ENCODE results near the gene EIF4G1.

The EIF4G1 gene

DNA sequence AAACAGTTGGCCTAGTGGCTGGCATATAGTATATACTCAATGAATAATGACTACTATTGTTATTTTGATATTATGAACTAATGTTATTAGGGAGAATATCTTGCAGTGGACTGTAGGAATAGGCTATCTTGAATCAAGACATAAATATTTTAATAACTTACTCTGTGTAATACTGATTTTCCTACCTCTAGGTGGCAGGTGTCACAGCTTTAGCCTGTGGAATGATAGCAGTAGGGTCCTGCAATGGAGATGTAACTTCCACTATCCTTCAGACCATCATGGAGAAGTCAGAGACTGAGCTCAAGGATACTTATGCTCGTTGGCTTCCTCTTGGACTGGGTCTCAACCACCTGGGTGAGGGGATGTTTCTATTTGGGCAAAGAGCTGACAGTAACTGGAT is 8.8 kb upstream of the EIF4G1 start:
- DNase-seq (ENCODE audit: low read depth in 2 of 2) = no peak

DNA sequence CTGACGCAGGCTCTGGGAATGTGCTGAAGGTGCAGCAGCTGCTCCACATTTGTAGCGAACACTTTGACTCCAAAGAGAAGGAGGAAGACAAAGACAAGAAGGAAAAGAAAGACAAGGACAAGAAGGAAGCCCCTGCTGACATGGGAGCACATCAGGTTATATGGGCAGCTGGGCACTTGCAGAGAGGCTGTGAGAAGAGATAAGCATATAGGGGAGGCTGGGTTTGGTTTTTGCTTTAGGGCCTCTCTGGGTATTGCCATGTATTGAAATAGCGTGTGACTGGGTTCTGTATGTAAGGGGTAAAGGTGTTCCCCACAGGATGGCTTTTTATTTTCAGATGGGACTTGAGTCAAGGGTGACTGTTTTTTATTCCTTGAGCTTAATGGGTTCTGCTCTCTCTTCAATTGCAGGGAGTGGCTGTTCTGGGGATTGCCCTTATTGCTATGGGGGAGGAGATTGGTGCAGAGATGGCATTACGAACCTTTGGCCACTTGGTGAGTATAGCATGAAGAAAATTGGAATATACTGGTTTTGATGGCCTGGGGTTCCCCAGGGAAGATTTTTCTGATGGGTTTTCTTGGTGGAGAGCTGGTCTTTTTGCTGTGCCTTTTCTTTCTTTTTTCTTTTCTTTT is 7.9 kb upstream of the EIF4G1 start:
- no peak for DNase-seq (ENCODE audit: low read depth in 2 of 2)

DNA sequence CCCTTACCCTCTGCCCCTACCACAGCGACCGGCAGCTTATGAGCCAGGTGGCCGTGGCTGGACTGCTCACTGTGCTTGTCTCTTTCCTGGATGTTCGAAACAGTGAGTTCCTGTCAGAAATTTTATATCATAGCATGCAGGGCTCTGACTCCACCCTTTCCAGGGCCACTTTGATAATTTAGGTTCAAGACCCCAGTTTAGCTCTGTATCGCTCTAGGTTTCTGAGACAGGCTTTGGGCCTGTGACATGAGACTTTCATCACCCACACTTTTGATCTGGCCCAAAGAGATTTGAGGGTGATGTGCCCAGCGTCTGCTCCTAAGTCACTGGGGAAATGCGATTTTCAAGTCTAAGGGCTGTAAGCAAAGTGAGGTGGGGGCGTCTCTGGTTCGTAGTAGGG is 6.5 kb upstream of the EIF4G1 start:
- no peak for DNase-seq (ENCODE audit: low read depth in 2 of 2)

DNA sequence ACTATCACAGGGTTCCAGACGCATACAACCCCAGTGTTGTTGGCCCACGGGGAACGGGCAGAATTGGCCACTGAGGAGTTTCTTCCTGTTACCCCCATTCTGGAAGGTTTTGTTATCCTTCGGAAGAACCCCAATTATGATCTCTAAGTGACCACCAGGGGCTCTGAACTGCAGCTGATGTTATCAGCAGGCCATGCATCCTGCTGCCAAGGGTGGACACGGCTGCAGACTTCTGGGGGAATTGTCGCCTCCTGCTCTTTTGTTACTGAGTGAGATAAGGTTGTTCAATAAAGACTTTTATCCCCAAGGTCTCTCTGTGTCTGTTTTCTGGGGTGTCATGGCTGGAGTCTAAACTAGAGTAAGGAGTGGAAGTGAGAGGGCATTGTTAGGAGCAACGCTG is 5.7 kb upstream of the EIF4G1 start:
- no peak for DNase-seq (ENCODE audit: low read depth in 2 of 2)

DNA sequence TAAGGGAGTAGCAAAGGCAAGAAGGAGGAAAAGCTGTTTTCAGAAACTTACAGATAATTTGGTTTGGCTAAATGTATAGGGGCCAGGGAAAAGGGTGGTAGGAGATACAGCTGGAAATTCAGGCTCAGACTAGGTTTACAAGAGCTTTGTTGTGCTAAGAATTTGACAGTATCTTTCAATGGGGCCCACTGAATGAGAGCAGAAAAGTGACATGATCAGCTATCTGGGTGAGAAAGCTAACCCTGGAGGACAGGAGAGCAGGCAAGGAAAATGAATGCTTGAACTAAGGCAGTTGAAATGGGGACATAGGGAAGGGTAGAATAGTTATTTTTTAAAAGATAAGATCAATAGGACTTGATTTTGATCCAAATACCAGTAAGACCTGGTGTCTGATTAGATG is 2.8 kb upstream of the EIF4G1 start:
- DNase-seq (ENCODE audit: low read depth in 2 of 2) = no peak

DNA sequence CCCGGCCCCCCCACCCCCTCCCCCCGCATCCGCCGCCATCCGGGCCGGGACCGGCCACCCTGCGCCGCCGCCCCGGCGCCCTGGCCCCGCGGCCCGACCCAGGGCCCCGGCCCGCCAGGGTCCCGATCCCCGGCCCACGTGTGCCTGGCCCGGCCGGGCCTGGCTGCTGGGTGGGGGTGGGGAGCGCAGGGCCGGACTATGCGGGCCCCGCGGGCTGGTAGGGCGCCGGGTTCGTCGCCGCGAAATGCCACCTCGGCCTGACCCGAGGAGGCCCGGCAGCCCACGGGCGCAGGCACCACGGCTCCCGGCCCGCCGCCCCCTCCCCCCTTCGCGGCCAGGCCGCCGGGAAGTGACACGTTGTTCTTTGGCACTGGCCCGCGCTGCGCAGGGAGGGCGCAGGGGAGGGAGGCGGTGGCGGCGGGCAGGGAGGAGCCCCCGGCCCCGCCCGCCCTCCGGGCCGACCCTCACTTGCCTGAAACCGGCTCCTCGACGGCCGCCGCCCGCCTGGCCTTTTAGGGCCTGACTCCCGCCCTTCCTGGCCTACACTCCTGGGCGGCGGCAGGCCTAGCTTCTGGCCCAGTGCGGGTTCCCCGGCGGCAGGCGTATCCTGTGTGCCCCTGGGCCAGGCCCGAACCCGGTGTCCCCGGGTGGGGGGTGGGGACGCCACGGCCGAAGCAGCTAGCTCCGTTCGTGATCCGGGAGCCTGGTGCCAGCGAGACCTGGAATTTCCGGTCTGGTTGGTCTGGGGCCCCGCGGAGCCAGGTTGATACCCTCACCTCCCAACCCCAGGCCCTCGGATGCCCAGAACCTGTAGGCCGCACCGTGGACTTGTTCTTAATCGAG is 515 bp downstream of the EIF4G1 start:
- peak; percentile 27 to 51 for DNase-seq (ENCODE audit: low read depth in 2 of 2)

DNA sequence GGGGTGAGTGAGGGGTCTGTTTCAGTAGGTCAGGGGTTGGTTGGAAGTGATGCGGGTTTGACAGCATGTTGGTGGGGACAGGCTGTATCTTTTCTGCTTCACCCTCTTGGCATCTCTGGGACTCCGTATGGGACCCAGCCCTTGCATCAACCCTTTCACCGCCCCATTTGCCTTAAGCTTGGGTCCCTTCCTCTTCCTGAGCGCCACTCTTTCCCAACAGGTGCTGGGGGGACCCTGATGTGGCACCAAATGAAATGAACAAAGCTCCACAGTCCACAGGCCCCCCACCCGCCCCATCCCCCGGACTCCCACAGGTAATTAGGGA is 1.1 kb downstream of the EIF4G1 start:
- no peak for DNase-seq (ENCODE audit: low read depth in 2 of 2)

DNA sequence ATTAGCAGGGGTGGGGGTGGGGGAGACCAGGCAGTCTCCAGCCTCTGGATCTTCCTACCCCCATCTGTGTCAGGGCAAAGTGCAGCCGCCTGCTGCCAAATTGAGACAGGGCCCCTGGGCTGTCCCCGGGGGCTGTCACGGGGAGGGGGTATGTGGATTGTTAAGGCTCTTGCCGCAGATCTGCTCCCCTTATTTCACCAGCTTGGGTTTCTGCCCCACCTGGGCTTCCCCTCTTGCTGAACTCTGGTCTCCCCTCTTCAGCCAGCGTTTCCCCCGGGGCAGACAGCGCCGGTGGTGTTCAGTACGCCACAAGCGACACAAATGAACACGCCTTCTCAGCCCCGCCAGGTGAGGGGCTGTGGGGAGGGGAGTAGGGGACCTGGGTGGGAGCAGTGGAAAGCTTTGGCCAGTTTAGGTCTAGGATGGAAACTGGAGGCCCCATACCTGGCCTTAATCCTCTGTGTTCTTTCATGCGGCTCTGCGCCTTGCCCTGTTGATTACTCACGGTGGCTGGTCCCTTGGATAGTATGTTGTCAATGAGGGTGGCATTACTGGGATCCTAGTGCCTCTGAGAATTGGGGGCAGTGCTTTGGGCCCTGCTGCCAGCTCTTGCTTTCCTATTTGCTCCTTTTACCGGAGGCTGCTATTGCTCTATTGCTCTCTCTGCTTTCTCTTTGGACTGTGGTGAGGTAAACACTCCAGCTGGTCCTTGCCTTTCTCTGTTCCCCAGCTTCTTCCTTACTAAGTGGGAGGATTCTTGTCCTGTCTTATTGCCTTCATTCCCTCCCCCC is 1.7 kb downstream of the EIF4G1 start:
- DNase-seq (ENCODE audit: low read depth in 2 of 2) = no peak

DNA sequence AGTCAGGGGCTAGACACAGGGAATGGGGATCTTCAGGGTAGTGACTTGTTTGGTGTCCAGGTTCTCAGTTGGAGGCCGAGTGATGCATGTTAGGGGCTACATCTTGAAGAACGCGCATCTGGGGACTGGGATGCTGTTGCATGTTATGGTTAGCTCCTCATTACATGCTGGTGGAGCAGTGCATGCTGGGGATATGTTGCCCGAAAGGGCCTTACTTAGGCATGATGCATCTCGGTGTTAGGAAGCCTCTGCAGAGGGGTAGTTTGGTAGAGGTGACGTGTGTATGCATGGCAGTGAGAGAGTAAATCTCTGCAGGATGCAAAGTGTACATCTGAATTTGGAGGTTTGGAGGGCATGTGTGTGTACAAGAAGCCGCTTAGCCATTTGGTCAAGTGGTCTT is 2.4 kb downstream of the EIF4G1 start:
- no peak for DNase-seq (ENCODE audit: low read depth in 2 of 2)

DNA sequence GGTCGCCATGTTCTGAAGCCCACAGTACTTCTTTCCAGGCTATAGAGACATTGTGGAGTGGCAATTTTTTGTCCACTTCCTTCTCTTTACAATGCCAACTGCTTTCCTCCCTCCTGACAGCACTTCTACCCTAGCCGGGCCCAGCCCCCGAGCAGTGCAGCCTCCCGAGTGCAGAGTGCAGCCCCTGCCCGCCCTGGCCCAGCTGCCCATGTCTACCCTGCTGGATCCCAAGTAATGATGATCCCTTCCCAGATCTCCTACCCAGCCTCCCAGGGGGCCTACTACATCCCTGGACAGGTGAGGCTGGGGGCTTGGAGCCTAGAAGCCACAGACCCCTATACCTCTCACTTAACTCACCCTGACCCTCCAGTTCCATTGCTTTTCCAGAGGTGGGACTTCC is 2.8 kb downstream of the EIF4G1 start:
- DNase-seq (ENCODE audit: low read depth in 2 of 2) = no peak

DNA sequence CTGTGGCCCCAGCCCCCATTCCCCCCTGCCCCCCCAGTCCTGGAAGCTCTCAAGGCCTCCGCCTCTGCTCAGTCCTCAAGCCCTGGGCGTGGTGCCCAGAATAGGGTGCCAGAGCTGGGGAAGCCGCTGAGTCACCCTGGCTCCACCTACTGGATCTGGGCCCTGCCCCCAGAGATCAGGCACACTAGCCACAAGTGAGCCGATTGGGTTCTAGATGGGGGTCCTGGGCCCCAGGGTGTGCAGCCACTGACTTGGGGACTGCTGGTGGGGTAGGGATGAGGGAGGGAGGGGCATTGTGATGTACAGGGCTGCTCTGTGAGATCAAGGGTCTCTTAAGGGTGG is 5.7 kb downstream of the EIF4G1 start:
- DNase-seq (ENCODE audit: low read depth in 2 of 2) = no peak

DNA sequence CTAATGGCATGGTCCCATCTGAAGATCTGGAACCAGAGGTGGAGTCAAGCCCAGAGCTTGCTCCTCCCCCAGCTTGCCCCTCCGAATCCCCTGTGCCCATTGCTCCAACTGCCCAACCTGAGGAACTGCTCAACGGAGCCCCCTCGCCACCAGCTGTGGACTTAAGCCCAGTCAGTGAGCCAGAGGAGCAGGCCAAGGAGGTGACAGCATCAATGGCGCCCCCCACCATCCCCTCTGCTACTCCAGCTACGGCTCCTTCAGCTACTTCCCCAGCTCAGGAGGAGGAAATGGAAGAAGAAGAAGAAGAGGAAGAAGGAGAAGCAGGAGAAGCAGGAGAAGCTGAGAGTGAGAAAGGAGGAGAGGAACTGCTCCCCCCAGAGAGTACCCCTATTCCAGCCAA is 7.3 kb downstream of the EIF4G1 start:
- DNase-seq (ENCODE audit: low read depth in 2 of 2) = no peak

DNA sequence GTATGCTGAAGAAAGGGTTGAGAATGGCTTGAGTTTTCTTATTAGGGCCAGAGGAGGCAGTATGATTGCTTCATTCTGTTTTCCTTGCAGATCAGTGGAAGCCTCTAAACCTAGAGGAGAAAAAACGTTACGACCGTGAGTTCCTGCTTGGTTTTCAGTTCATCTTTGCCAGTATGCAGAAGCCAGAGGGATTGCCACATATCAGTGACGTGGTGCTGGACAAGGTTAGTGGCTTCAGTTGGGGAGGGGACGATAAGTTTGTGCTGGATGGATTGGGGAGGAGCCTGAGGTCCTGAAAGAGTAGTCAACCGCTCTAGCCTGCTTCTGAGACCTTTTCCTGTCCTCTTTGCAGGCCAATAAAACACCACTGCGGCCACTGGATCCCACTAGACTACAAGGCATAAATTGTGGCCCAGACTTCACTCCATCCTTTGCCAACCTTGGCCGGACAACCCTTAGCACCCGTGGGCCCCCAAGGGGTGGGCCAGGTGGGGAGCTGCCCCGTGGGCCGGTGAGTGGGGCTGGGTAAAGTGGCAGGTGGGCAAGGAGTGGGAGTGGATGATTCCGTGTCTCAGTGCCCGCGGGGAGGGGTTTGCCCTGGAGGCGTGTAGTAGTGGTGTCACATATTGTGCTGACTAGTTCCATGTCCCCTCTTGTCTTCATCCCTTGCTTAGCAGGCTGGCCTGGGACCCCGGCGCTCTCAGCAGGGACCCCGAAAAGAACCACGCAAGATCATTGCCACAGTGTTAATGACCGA is 8.5 kb downstream of the EIF4G1 start:
- no peak for DNase-seq (ENCODE audit: low read depth in 2 of 2)

DNA sequence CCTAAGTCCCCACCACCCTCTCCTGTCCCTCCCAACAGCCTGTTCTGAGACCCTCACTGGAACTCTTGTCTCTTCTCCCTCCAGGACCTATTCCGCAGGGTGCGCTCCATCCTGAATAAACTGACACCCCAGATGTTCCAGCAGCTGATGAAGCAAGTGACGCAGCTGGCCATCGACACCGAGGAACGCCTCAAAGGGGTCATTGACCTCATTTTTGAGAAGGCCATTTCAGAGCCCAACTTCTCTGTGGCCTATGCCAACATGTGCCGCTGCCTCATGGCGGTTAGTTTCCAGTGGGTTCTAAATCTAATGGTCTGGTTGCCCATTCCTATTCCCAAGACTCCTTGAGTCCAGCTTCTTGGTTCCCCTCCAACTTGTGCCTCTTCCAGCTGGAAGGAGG is 9.3 kb downstream of the EIF4G1 start:
- no peak for DNase-seq (ENCODE audit: low read depth in 2 of 2)

DNA sequence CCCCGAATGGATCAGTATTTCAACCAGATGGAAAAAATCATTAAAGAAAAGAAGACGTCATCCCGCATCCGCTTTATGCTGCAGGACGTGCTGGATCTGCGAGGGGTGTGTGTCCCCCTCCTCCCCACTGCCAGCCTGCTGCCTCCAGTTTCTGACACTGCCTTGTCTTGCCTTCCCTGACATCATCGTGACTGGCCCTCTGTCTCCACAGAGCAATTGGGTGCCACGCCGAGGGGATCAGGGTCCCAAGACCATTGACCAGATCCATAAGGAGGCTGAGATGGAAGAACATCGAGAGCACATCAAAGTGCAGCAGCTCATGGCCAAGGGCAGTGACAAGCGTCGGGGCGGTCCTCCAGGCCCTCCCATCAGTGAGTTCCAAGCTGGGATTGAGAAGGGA is 10.9 kb downstream of the EIF4G1 start:
- DNase-seq (ENCODE audit: low read depth in 2 of 2) = no peak

DNA sequence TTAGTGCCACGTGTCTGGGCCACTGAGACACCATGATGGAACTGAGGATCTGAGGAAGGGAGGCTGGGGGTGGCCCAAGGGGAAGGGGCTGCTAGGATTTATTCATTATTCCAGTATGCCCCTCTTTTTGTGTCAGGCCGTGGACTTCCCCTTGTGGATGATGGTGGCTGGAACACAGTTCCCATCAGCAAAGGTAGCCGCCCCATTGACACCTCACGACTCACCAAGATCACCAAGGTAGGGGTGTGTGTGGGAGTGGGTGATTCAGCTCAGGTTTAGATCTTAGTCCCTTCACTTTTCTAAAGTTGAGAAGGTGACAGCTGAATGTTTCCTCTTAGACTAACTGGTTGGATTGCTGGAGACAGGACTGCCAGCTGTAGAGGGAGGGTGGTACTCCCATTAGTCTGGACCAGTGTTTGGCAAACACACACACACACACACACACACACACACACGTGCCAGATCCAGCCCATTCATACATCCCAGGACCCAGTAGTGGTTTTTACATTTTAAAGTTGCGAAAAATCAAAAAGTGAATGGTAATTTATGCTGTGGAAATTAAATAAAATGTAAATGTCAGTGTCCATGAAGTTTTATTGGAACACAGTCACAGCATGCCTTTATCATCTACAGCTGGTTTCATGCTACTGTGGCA is 11.4 kb downstream of the EIF4G1 start:
- DNase-seq (ENCODE audit: low read depth in 2 of 2) = no peak

DNA sequence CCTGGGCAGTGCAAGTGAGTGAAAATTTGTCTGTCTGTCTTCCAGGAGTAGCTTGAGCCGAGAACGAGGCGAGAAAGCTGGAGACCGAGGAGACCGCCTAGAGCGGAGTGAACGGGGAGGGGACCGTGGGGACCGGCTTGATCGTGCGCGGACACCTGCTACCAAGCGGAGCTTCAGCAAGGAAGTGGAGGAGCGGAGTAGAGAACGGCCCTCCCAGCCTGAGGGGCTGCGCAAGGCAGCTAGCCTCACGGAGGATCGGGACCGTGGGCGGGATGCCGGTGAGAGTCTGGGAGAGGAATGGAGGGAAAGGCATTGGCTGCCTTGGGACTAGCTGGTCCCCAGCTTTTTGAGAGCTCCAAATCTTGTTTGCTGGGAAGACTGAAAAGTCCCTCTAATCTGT is 12.8 kb downstream of the EIF4G1 start:
- DNase-seq (ENCODE audit: low read depth in 2 of 2) = no peak

DNA sequence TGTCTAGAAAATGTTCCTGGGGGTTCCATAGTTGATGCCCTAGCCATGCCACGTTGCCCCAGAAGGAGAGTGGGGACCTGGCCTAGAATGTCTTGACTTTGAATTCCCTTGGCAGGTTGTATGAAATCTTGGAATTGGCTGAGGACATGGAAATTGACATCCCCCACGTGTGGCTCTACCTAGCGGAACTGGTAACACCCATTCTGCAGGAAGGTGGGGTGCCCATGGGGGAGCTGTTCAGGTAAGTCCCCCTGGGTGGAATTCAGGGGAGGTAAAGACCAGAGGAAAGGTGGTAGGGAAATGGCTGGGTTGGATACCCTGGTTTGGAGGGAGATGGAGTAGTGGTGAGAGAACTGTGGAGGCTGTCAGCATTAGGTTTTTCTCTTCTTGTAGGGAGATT is 14.1 kb downstream of the EIF4G1 start:
- DNase-seq (ENCODE audit: low read depth in 2 of 2) = no peak

DNA sequence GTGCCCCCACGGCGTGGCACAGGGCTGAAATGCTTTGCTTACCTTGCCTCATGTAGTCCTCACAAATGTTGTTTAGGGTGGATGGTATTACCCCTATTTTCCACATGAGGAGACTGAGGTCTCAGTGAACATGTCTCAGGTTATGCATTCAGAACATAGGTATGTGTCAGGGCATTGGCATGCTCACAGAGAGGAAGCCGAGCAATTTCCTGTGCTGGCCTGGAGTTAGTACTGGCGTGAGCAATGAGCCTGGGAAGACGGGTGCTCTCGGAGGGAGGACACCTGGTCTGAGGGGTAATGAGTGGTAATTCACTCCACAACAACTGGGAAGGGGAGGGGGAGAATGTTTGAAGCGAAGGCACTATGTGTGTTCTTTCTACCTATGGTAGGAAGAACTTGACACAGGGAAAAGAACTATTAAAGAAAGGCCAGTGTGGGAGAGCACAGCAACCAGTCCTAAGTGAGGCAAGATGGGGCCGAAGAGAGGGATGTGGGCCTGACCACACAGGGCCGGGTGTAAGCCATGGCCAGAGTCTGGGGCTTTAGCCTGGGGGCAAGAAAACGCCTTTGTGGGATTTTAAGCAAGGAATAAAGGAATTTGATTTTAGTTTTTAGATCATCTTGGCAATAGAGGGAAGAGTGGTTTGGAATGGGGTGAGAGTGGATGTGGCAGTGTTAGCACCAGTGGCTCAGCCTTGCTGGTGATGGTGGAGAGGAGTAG is 18.1 kb downstream of the EIF4G1 start:
- DNase-seq (ENCODE audit: low read depth in 2 of 2) = no peak

DNA sequence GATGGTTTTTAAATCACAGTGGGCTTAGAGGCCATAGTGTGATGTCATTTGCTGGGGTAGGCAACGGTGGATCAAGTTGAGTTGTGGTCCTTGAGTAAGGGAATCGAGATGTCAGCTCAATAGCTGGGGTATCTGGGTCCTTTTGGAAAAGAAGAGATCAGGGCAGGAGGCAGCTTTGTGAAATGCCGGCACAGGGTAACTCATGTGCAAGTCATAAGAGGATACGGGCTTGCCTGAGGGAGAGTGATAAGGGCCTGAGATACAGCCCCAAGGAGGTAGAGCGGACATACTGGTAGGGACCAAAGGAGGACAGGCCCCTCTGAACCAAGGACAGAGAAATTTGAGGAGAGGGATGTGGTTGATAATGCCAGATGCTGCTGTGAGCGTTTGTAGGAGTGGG is 18.8 kb downstream of the EIF4G1 start:
- no peak for DNase-seq (ENCODE audit: low read depth in 2 of 2)

DNA sequence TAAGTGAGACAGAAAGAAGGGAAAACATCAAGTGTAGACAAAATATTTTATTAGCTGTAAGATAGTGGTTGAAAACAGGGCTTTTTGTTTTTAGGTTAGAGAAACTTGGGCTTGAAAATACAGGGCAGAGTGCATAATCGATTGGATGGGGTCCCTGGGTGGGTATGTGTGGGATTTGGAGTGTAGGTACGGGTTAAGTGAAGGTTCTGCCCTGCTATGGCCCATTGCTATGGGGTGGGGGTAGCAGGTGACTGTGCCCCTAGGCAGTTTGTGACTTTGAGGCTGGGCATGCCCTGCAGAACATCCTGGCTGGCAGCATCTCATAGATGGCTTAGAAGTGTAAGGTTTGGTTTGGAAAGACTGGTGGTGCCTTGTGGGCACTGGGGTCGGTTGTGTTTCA is 19.3 kb downstream of the EIF4G1 start:
- DNase-seq (ENCODE audit: low read depth in 2 of 2) = no peak

All from stimulated activated CD8-positive, alpha-beta memory T cell treated with anti-CD3 and anti-CD28 coated beads, Interleukin-2, amount 100 ng/mL, for 1 hour (primary cell).